ENCODE results near the gene RNF113B. TPM values are rescaled to one million over a fixed set of nuclear protein-coding genes. Genes with fewer than 3 reads are reported as not detected.

RNF113B gene
- total RNA-seq, 4 donors from 2014 or later, result not detected

GRCh38 chr13:98134901-98135300 lies 42.2 kb downstream of the RNF113B start:
- 100% methylated on average over 1 of the region's 1 CpG for WGBS
- no peak overlapping the region for H3K27ac ChIP-seq (replicated peaks in 1 of 4)
- TF ChIP-seq POLR2A (IDR thresholded peaks at IDR 0.05; ENCODE audit: low read depth), result no peak
- TF ChIP-seq POLR2AphosphoS5 (IDR thresholded peaks at IDR 0.05), result no peak
- no peak for TF ChIP-seq EP300 (IDR thresholded peaks at IDR 0.05)
- no peak for TF ChIP-seq CTCF (IDR thresholded peaks at IDR 0.05)
- DNase-seq (ENCODE audit: extremely low spot score), result no peak
- H3K36me3 ChIP-seq, result no peaks in the 10 kb centered on the region
- H3K4me1 ChIP-seq, result no peaks in the 10 kb centered on the region
- no peaks in the 10 kb centered on the region for H3K9me3 ChIP-seq
- intact Hi-C loops (cut with DNase I), result no loop called here
- no peak overlapping the region for H3K4me3 ChIP-seq
- H3K27me3 ChIP-seq, result no peaks in the 10 kb centered on the region

- Histone ChIP-seq H3K9me3 (no peaks in the 10 kb centered on the region), H3K4me3 (no peak overlapping the region), H3K4me1 (no peaks in the 10 kb centered on the region), H3K27ac (replicated peaks in 1 of 4) (no peak overlapping the region), H3K27me3 (no peaks in the 10 kb centered on the region), H3K36me3 (no peaks in the 10 kb centered on the region)
- no peak for DNase-seq (ENCODE audit: extremely low spot score)
- WGBS, result 83% methylated on average over 3 of the region's 3 CpGs
- intact Hi-C loops (cut with DNase I), result no loop called here
- no peak for TF ChIP-seq EP300 (IDR thresholded peaks at IDR 0.05)
- no peak for TF ChIP-seq CTCF (IDR thresholded peaks at IDR 0.05)
- TF ChIP-seq POLR2AphosphoS5 (IDR thresholded peaks at IDR 0.05), result no peak
- TF ChIP-seq POLR2A (IDR thresholded peaks at IDR 0.05; ENCODE audit: low read depth), result no peak
Measured at GRCh38 chr13:98133946-98134345, 43.1 kb downstream of the RNF113B start.

- WGBS, result 88% methylated on average over 5 of the region's 5 CpGs
- Histone ChIP-seq H3K27ac (replicated peaks in 1 of 4) (no peak overlapping the region), H3K4me1 (no peaks in the 10 kb centered on the region), H3K4me3 (no peak overlapping the region), H3K27me3 (no peaks in the 10 kb centered on the region), H3K36me3 (no peaks in the 10 kb centered on the region), H3K9me3 (no peaks in the 10 kb centered on the region)
- no peak for TF ChIP-seq CTCF (IDR thresholded peaks at IDR 0.05)
- TF ChIP-seq POLR2A (IDR thresholded peaks at IDR 0.05; ENCODE audit: low read depth), result no peak
- TF ChIP-seq POLR2AphosphoS5 (IDR thresholded peaks at IDR 0.05), result no peak
- no peak for TF ChIP-seq EP300 (IDR thresholded peaks at IDR 0.05)
- intact Hi-C loops (cut with DNase I), result no loop called here
- no peak for DNase-seq (ENCODE audit: extremely low spot score)
Measured at GRCh38 chr13:98129059-98129746, 47.9 kb downstream of the RNF113B start.

Small RNA genes lying within 50 kb of the gene (small RNA-seq; reads per million reads assigned to genes)
- gene MIR3170, result 0 reads per million in 3 donors

Other genes starting within 250 kb of the RNF113B start
- 100 to 1,000 TPM; 119 to 144 (median 130) TPM for gene IPO5, start 223.6 kb downstream of the RNF113B start, total RNA-seq
- gene FARP1, start 34.2 kb downstream of the RNF113B start, total RNA-seq, result 10 to 100 TPM; 21.2 to 56.5 (median 35.1) TPM

Measured in esophagus muscularis mucosa (tissue), 4 donors.